Caco-2 (cell line): Measurements from ENCODE around the gene ACY1. TPM values are rescaled to one million over a fixed set of nuclear protein-coding genes. Genes with fewer than 3 reads are reported as not detected.

Source experiments
- BruUV-seq: library from RNA; stranded (reverse); fragments of 400-500 nt; replicated peaks from 2 replicates; lab custom pipeline; 2021; lab: Mats Ljungman, UMichigan
- CTCF ChIA-PET: fragments of 300-600 bp; sonication (Branson Sonifier 250); formaldehyde crosslinking; loops from one replicate; lab custom pipeline; 2022; ENCODE audit warnings: antibody characterized with exemption; lab: Charles Lee
- POLR2A ChIA-PET: fragments of 300-600 bp; sonication (Branson Sonifier 250); formaldehyde crosslinking; loops from one replicate; lab custom pipeline; 2022; ENCODE audit warnings: antibody characterized with exemption; lab: Charles Lee
- DNase-seq, 2 experiments: peaks; one replicate each; pipeline versions ENCODE4 v3.0.0 to v3.0.0-alpha.2; 2020 to 2022
- H3K27me3 ChIP-seq: replicated peaks from 2 replicates; pipeline ENCODE4 v1.6.0; 2011; ENCODE audit warnings: low read length; ENCODE audit not compliant: control insufficient read depth, insufficient read depth
- H3K36me3 ChIP-seq: 2 replicates; pipeline ENCODE4 v1.5.1; 2011; ENCODE audit warnings: low read length; ENCODE audit not compliant: control insufficient read depth, insufficient read depth
- H3K4me1 ChIP-seq: fragments of 250-450 bp; sonication (Bioruptor Pico); 2 replicates; pipeline ENCODE4 v1.5.1; 2020; ENCODE audit warnings: mild to moderate bottlenecking
- H3K4me3 ChIP-seq: 2 replicates; pipeline ENCODE4 v1.5.1; 2011; ENCODE audit warnings: low read depth, mild to moderate bottlenecking, control low read depth, low read length
- H3K9me3 ChIP-seq: fragments of 250-450 bp; sonication (Bioruptor Pico); 2 replicates; pipeline ENCODE4 v1.5.1; 2020; ENCODE audit warnings: mild to moderate bottlenecking, moderate library complexity
- H3K27ac Mint-ChIP-seq: one replicate; pipeline ENCODE4 v1.8.0; 2022; ENCODE audit warnings: mixed read lengths; ENCODE audit not compliant: unreplicated experiment
- H3K27me3 Mint-ChIP-seq: one replicate; pipeline ENCODE4 v1.8.0; 2022; ENCODE audit warnings: mixed read lengths; ENCODE audit not compliant: insufficient read depth, unreplicated experiment
- H3K36me3 Mint-ChIP-seq: one replicate; pipeline ENCODE4 v1.8.0; 2022; ENCODE audit warnings: mild to moderate bottlenecking, mixed read lengths; ENCODE audit not compliant: insufficient read depth, unreplicated experiment
- H3K4me1 Mint-ChIP-seq: one replicate; pipeline ENCODE4 v1.8.0; 2022; ENCODE audit warnings: low read depth, mixed read lengths; ENCODE audit not compliant: unreplicated experiment
- H3K4me3 Mint-ChIP-seq: one replicate; pipeline ENCODE4 v1.8.0; 2022; ENCODE audit warnings: mild to moderate bottlenecking, moderate library complexity, mixed read lengths; ENCODE audit not compliant: unreplicated experiment
- H3K9me3 Mint-ChIP-seq: one replicate; pipeline ENCODE4 v1.8.0; 2022; ENCODE audit warnings: mixed read lengths; ENCODE audit not compliant: unreplicated experiment
- CTCF ChIP-seq, 2 experiments: fragments of 200-600 bp in 1 of 2; IDR thresholded peaks; 1 replicate in 1 of 2; 2 replicates in 1 of 2; pipeline versions ENCODE4 v1.5.1 to v1.8.0; 2011 to 2022; ENCODE audit warnings: antibody characterized with exemption in 1 of 2, control low read depth in 1 of 2, inconsistent platforms in 1 of 2, low read depth in 1 of 2, low read length in 1 of 2, mild to moderate bottlenecking in 1 of 2, moderate library complexity in 1 of 2; ENCODE audit not compliant: insufficient read depth in 1 of 2, severe bottlenecking in 1 of 2, unreplicated experiment in 1 of 2
- intact Hi-C: fragments of 100-400 bp; cut with micrococcal nuclease; formaldehyde crosslinking; loops from one replicate; pipeline ENCODE4 v1.10.0; 2022; ENCODE audit not compliant: unreplicated experiment
- total RNA-seq: library from RNA; stranded (reverse); gene quantifications from 2 replicates; pipeline ENCODE4 v1.2.3, GENCODE V29; 2022

The ACY1 gene
- total RNA-seq, 1 experiment from 2014 or later: 62.4 TPM

DNA sequence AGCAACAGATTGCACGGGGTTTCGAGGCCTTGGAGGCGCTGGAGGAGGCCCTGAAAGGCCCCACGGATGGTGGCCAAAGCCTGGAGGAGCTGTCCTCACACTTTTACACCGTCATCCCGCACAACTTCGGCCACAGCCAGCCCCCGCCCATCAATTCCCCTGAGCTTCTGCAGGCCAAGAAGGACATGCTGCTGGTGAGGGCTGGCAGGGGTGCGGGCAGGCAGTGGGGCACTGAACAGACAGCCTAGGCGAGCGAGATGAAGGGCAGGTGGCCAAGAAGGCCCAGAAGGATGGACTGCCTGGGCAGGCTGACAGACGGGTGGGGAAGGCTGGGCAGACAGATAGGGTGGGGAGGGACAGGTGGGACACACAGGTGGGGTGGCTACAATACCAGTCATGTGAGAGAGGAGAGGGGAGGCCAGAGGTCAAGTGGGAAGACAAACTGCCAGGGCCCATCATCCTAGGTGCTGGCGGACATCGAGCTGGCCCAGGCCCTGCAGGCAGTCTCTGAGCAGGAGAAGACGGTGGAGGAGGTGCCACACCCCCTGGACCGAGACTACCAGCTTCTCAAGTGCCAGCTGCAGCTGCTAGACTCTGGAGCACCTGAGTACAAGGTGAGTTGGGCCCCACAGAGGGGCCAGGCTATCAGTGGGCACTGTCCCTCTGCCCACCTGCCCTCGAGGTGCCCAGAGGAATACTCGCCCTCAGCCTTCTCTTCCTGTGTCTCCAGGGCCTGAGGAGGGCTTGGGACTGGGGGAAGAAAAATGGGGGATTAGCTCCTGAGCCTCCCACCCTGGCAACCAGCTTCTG lies 38.1 kb upstream of the ACY1 start:
- no TSS peak for BruUV-seq
- H3K36me3 Mint-ChIP-seq: peaks cover 7% of the 10 kb centered on the region
- no peak overlapping the region for H3K4me3 Mint-ChIP-seq
- TF ChIP-seq CTCF (IDR thresholded peaks at IDR 0.05; ENCODE audit: insufficient read depth in 1 of 2, low read depth in 1 of 2, low read length in 1 of 2, severe bottlenecking in 1 of 2, unreplicated experiment in 1 of 2): no peak
- peaks cover 13% of the 10 kb centered on the region for H3K4me1 ChIP-seq
- no peaks in the 10 kb centered on the region for H3K9me3 Mint-ChIP-seq
- H3K27ac Mint-ChIP-seq: no peak overlapping the region
- peak in 1 of 2 experiments; percentile 25 for DNase-seq
- intact Hi-C loops: no loop called here
- peaks cover 7% of the 10 kb centered on the region for H3K4me1 Mint-ChIP-seq
- H3K4me3 ChIP-seq: no peak overlapping the region
- no peaks in the 10 kb centered on the region for H3K9me3 ChIP-seq
- no peaks in the 10 kb centered on the region for H3K27me3 ChIP-seq
- H3K36me3 ChIP-seq: no peaks in the 10 kb centered on the region
- ChIA-PET POLR2A (interaction anchor here (0.6 kb wide), 1 partner anchor 407 kb away, joined by 3 read pairs; no protein-coding TSS in a partner anchor), CTCF (no interaction called here)
- no peaks in the 10 kb centered on the region for H3K27me3 Mint-ChIP-seq

GRCh38 chr3:51945926-51946705 lies 37.2 kb upstream of the ACY1 start:
- Histone ChIP-seq H3K4me1 (peaks cover 8% of the 10 kb centered on the region), H3K9me3 (no peaks in the 10 kb centered on the region), H3K36me3 (no peaks in the 10 kb centered on the region), H3K4me3 (no peak overlapping the region), H3K27me3 (no peaks in the 10 kb centered on the region)
- no peak for DNase-seq
- TF ChIP-seq CTCF (IDR thresholded peaks at IDR 0.05; ENCODE audit: insufficient read depth in 1 of 2, low read depth in 1 of 2, low read length in 1 of 2, severe bottlenecking in 1 of 2, unreplicated experiment in 1 of 2): no peak
- CTCF ChIA-PET: no interaction called here
- Mint-ChIP-seq H3K9me3 (no peaks in the 10 kb centered on the region), H3K27me3 (no peaks in the 10 kb centered on the region), H3K4me1 (no peaks in the 10 kb centered on the region), H3K4me3 (no peak overlapping the region), H3K36me3 (no peaks in the 10 kb centered on the region), H3K27ac (no peak overlapping the region)
- intact Hi-C loops: no loop called here
- no TSS peak for BruUV-seq
- POLR2A ChIA-PET: no interaction called here

DNA sequence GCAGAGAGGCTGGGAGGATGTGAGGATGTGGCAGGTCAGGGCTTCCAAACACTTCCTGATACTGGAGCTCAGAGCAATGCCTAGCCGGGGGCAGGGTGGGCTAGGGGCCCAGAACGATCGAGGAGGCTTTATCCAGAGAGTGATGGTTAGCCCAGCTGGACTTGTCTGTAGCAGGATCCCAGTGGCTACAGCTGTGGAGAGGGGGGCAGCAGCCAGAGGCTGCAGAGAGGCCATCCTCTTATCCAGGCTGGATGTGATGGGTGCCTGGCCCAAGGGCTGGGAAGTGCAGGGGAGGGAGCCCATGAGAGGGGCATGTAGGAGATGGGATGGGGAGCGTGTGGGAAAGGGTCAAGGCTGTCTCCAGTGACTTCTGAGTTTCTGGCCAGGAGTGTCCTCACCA lies 36.5 kb upstream of the ACY1 start:
- H3K4me1 Mint-ChIP-seq: no peaks in the 10 kb centered on the region
- Histone ChIP-seq H3K4me3 (no peak overlapping the region), H3K36me3 (no peaks in the 10 kb centered on the region), H3K27me3 (no peaks in the 10 kb centered on the region), H3K4me1 (peaks cover 8% of the 10 kb centered on the region), H3K9me3 (no peaks in the 10 kb centered on the region)
- H3K4me3 Mint-ChIP-seq: no peak overlapping the region
- POLR2A ChIA-PET: no interaction called here
- H3K27me3 Mint-ChIP-seq: no peaks in the 10 kb centered on the region
- TF ChIP-seq CTCF (IDR thresholded peaks at IDR 0.05; ENCODE audit: insufficient read depth in 1 of 2, low read depth in 1 of 2, low read length in 1 of 2, severe bottlenecking in 1 of 2, unreplicated experiment in 1 of 2): no peak
- BruUV-seq: no TSS peak
- intact Hi-C loops: no loop called here
- no peaks in the 10 kb centered on the region for H3K9me3 Mint-ChIP-seq
- H3K36me3 Mint-ChIP-seq: no peaks in the 10 kb centered on the region
- no peak for DNase-seq
- CTCF ChIA-PET: no interaction called here
- H3K27ac Mint-ChIP-seq: no peak overlapping the region
